Liver (tissue), 9 donors: ENCODE results near the gene HES5. TPM values are rescaled to one million over a fixed set of nuclear protein-coding genes. Genes with fewer than 3 reads are reported as not detected.

Experiments used
- DNase-seq: peaks from one replicate; pipeline ENCODE4 v3.0.0-alpha.2; 2017; ENCODE audit warnings: low spot score
- H3K27ac ChIP-seq, 2 donors: one replicate each; pipeline ENCODE4 v1.7.0; 2013; ENCODE audit warnings: inconsistent platforms in 2 of 2, low read length in 2 of 2, control low read depth in 1 of 2, low read depth in 1 of 2, mild to moderate bottlenecking in 1 of 2
- H3K27me3 ChIP-seq, 4 donors: one replicate each; pipeline versions ENCODE4 v1.6.1 to v1.7.0; 2013; ENCODE audit warnings: low read length in 3 of 4, inconsistent platforms in 1 of 4, mild to moderate bottlenecking in 1 of 4, moderate library complexity in 1 of 4; ENCODE audit not compliant: control insufficient read depth in 4 of 4, insufficient read depth in 4 of 4
- H3K36me3 ChIP-seq, 4 donors: one replicate each; pipeline versions ENCODE4 v1.6.1 to v1.7.0; 2013; ENCODE audit warnings: low read length in 3 of 4, mild to moderate bottlenecking in 3 of 4, low read depth in 1 of 4, moderate library complexity in 1 of 4; ENCODE audit not compliant: control insufficient read depth in 4 of 4, insufficient read depth in 3 of 4
- H3K4me1 ChIP-seq, 4 donors: one replicate each; pipeline versions ENCODE4 v1.6.1 to v1.7.0; 2013; ENCODE audit warnings: low read length in 3 of 4, mild to moderate bottlenecking in 3 of 4, moderate library complexity in 1 of 4; ENCODE audit not compliant: control insufficient read depth in 4 of 4, insufficient read depth in 4 of 4
- H3K4me3 ChIP-seq, 3 donors: one replicate each; pipeline versions ENCODE4 v1.6.1 to v1.7.0; 2013; ENCODE audit warnings: low read length in 3 of 3, control low read depth in 1 of 3, low read depth in 1 of 3, mild to moderate bottlenecking in 1 of 3
- H3K9ac ChIP-seq, 2 donors: one replicate each; pipeline ENCODE4 v1.7.0; 2013; ENCODE audit warnings: low read length in 2 of 2, mild to moderate bottlenecking in 2 of 2, moderate library complexity in 2 of 2, control low read depth in 1 of 2, low read depth in 1 of 2
- H3K9me3 ChIP-seq, 4 donors: one replicate each; pipeline versions ENCODE4 v1.6.1 to v1.7.0; 2013; ENCODE audit warnings: low read length in 3 of 4; ENCODE audit not compliant: control insufficient read depth in 4 of 4
- EGR1 ChIP-seq, 2 donors: IDR thresholded peaks; 2 replicates each; pipeline ENCODE4 v1.6.1; 2016 to 2018; ENCODE audit warnings: antibody characterized with exemption in 2 of 2, low read depth in 2 of 2
- FOXA2 ChIP-seq: IDR thresholded peaks from 2 replicates; pipeline ENCODE4 v1.6.1; 2016; ENCODE audit warnings: antibody characterized with exemption
- GABPA ChIP-seq, 2 donors: IDR thresholded peaks in 1 of 2; conservative IDR thresholded peaks in 1 of 2; 2 replicates each; pipeline ENCODE4 v1.6.1; 2016; ENCODE audit warnings: antibody characterized with exemption in 2 of 2, mild to moderate bottlenecking in 1 of 2, moderate library complexity in 1 of 2
- HNF4A ChIP-seq, 2 donors: conservative IDR thresholded peaks; 2 replicates each; pipeline ENCODE4 v1.6.1; 2016; ENCODE audit warnings: antibody characterized with exemption in 2 of 2, mild to moderate bottlenecking in 2 of 2
- HNF4G ChIP-seq: IDR thresholded peaks from 2 replicates; pipeline ENCODE4 v1.6.1; 2016; ENCODE audit warnings: antibody characterized with exemption
- JUND ChIP-seq, 2 donors: IDR thresholded peaks; 2 replicates each; pipeline ENCODE4 v1.6.1; 2016; ENCODE audit warnings: antibody characterized with exemption in 2 of 2
- NR2F2 ChIP-seq: IDR thresholded peaks from 2 replicates; pipeline ENCODE4 v1.6.1; 2016; ENCODE audit warnings: antibody characterized with exemption
- RAD21 ChIP-seq, 2 donors: IDR thresholded peaks; 2 replicates each; pipeline ENCODE4 v1.6.1; 2016; ENCODE audit warnings: antibody characterized with exemption in 2 of 2, mild to moderate bottlenecking in 2 of 2
- RXRA ChIP-seq, 2 donors: IDR thresholded peaks; 2 replicates each; pipeline ENCODE4 v1.6.1; 2017 to 2018; ENCODE audit warnings: antibody characterized with exemption in 2 of 2, mild to moderate bottlenecking in 1 of 2
- SP1 ChIP-seq: IDR thresholded peaks from 2 replicates; pipeline ENCODE4 v1.6.1; 2018; ENCODE audit warnings: antibody characterized with exemption, mild to moderate bottlenecking
- TAF1 ChIP-seq: conservative IDR thresholded peaks from 2 replicates; pipeline ENCODE4 v1.6.1; 2016; ENCODE audit warnings: antibody characterized with exemption, mild to moderate bottlenecking
- YY1 ChIP-seq: IDR thresholded peaks from 2 replicates; pipeline ENCODE4 v1.6.1; 2016; ENCODE audit warnings: antibody characterized with exemption, mild to moderate bottlenecking
- WGBS: extraction: QIAGEN DNeasy Blood & Tissue Kit; methylation state at CpG from one replicate; pipeline ENCODE4 v1.1.7; 2013; 5-methylcytosine and 5-hydroxymethylcytosine counted together
- polyA plus RNA-seq, 2 donors: library from polyadenylated mRNA; stranded (reverse) in 1 of 2; unstranded in 1 of 2; fragments of 200-250 nt in 1 of 2; fragments of >200 nt in 1 of 2; fragmentation: Nextera tagmentation in 1 of 2; extraction: Ambion mirVana in 1 of 2; gene quantifications; one replicate each; pipeline versions ENCODE4 v1.2.1 to v1.2.3, GENCODE V29; 2013 to 2015
- total RNA-seq, 2 donors: library from RNA; depleted of rRNA; stranded (reverse); fragments of >200 nt; gene quantifications; one replicate each; pipeline ENCODE4 v1.2.3, GENCODE V29; 2014
- TF ChIP-seq, protein P1 (sequence below): IDR thresholded peaks from 2 replicates; pipeline ENCODE4 v1.6.1; 2016; ENCODE audit warnings: antibody characterized with exemption
- TF ChIP-seq, protein P2 (sequence below): IDR thresholded peaks from 2 replicates; pipeline ENCODE4 v1.6.1; 2016; ENCODE audit warnings: antibody characterized with exemption
- TF ChIP-seq, protein P3 (sequence below): IDR thresholded peaks from 2 replicates; pipeline ENCODE4 v1.6.1; 2016; ENCODE audit warnings: antibody characterized with exemption, mild to moderate bottlenecking
- TF ChIP-seq, protein P4 (sequence below): IDR thresholded peaks from 2 replicates; pipeline ENCODE4 v1.6.1; 2016; ENCODE audit warnings: antibody characterized with exemption
- TF ChIP-seq, protein P5 (sequence below): fragments of 150-350 bp; IDR thresholded peaks from 2 replicates; pipeline ENCODE4 v1.5.1; 2017; ENCODE audit warnings: improper control_type of control experiment, low read depth, low read length; ENCODE audit not compliant: missing input control
- donor health status: healthy.
- donor health status: healthy.
- donor health status: healthy.
- donor health status: healthy.
- donor health status: healthy.

HES5 gene
- total and polyA plus RNA-seq, 4 donors = 0.08 to 0.93 TPM; not detected in 2

DNA sequence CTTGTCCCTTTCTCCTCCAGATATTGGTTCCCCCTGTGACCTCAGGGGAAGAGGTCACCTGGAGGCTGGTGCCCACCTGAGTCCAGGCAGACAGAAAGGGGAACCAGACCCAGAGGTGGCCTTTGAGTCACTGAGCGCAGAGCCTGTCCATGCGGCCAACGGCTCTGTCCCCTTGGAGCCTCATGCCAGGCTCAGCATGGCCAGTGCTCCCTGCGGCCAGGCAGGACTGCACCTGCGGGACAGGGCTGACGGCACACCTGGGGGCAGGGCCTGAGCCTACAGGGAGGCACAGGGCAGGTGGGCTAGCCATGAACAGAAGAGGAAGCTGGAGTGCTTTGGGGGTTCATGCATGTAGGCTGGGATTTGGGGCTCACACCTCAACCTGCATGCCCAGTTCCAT lies 28.8 kb upstream of the HES5 start:
- Histone ChIP-seq H3K9ac (no peak overlapping the region), H3K4me1 (peaks cover 7 to 27% (median 19%) of the 10 kb centered on the region in 4 donors), H3K4me3 (no peak overlapping the region), H3K36me3 (peaks cover 9 to 34% (median 14%) of the 10 kb centered on the region in 4 donors), H3K27ac (no peak overlapping the region), H3K27me3 (no peaks in the 10 kb centered on the region), H3K9me3 (no peaks in the 10 kb centered on the region)
- 98% methylated on average over 6 of the region's 6 CpGs for WGBS
- DNase-seq = no peak
- no peak for TF ChIP-seq YY1
- TF ChIP-seq EGR1 (IDR thresholded peaks at IDR 0.05; ENCODE audit: low read depth in 2 of 2) = no peak
- no peak for TF ChIP-seq NR2F2
- no peak for TF ChIP-seq GABPA (IDR thresholded peaks at IDR 0.05 in 1 of 2, conservative IDR thresholded peaks at IDR 0.05 in 1 of 2)
- no peak for TF ChIP-seq RAD21 (IDR thresholded peaks at IDR 0.05)
- no peak for TF ChIP-seq TAF1
- TF ChIP-seq HNF4G = no peak
- TF ChIP-seq, protein P1, sequence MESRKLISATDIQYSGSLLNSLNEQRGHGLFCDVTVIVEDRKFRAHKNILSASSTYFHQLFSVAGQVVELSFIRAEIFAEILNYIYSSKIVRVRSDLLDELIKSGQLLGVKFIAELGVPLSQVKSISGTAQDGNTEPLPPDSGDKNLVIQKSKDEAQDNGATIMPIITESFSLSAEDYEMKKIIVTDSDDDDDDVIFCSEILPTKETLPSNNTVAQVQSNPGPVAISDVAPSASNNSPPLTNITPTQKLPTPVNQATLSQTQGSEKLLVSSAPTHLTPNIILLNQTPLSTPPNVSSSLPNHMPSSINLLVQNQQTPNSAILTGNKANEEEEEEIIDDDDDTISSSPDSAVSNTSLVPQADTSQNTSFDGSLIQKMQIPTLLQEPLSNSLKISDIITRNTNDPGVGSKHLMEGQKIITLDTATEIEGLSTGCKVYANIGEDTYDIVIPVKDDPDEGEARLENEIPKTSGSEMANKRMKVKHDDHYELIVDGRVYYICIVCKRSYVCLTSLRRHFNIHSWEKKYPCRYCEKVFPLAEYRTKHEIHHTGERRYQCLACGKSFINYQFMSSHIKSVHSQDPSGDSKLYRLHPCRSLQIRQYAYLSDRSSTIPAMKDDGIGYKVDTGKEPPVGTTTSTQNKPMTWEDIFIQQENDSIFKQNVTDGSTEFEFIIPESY = no peak
- TF ChIP-seq, protein P2, sequence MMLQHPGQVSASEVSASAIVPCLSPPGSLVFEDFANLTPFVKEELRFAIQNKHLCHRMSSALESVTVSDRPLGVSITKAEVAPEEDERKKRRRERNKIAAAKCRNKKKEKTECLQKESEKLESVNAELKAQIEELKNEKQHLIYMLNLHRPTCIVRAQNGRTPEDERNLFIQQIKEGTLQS = no peak
- TF ChIP-seq RXRA (IDR thresholded peaks at IDR 0.05) = no peak
- no peak for TF ChIP-seq FOXA2
- TF ChIP-seq, protein P3, sequence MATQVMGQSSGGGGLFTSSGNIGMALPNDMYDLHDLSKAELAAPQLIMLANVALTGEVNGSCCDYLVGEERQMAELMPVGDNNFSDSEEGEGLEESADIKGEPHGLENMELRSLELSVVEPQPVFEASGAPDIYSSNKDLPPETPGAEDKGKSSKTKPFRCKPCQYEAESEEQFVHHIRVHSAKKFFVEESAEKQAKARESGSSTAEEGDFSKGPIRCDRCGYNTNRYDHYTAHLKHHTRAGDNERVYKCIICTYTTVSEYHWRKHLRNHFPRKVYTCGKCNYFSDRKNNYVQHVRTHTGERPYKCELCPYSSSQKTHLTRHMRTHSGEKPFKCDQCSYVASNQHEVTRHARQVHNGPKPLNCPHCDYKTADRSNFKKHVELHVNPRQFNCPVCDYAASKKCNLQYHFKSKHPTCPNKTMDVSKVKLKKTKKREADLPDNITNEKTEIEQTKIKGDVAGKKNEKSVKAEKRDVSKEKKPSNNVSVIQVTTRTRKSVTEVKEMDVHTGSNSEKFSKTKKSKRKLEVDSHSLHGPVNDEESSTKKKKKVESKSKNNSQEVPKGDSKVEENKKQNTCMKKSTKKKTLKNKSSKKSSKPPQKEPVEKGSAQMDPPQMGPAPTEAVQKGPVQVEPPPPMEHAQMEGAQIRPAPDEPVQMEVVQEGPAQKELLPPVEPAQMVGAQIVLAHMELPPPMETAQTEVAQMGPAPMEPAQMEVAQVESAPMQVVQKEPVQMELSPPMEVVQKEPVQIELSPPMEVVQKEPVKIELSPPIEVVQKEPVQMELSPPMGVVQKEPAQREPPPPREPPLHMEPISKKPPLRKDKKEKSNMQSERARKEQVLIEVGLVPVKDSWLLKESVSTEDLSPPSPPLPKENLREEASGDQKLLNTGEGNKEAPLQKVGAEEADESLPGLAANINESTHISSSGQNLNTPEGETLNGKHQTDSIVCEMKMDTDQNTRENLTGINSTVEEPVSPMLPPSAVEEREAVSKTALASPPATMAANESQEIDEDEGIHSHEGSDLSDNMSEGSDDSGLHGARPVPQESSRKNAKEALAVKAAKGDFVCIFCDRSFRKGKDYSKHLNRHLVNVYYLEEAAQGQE = no peak
- TF ChIP-seq, protein P4, sequence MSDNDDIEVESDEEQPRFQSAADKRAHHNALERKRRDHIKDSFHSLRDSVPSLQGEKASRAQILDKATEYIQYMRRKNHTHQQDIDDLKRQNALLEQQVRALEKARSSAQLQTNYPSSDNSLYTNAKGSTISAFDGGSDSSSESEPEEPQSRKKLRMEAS = no peak
- TF ChIP-seq HNF4A (conservative IDR thresholded peaks at IDR 0.05) = no peak
- no peak for TF ChIP-seq SP1
- TF ChIP-seq JUND (IDR thresholded peaks at IDR 0.05) = no peak
- TF ChIP-seq, protein P5, sequence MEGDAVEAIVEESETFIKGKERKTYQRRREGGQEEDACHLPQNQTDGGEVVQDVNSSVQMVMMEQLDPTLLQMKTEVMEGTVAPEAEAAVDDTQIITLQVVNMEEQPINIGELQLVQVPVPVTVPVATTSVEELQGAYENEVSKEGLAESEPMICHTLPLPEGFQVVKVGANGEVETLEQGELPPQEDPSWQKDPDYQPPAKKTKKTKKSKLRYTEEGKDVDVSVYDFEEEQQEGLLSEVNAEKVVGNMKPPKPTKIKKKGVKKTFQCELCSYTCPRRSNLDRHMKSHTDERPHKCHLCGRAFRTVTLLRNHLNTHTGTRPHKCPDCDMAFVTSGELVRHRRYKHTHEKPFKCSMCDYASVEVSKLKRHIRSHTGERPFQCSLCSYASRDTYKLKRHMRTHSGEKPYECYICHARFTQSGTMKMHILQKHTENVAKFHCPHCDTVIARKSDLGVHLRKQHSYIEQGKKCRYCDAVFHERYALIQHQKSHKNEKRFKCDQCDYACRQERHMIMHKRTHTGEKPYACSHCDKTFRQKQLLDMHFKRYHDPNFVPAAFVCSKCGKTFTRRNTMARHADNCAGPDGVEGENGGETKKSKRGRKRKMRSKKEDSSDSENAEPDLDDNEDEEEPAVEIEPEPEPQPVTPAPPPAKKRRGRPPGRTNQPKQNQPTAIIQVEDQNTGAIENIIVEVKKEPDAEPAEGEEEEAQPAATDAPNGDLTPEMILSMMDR = no peak
